ENCODE results near the gene MTHFD1L. TPM values are rescaled to one million over a fixed set of nuclear protein-coding genes. Genes with fewer than 3 reads are reported as not detected.

MTHFD1L gene
- total RNA-seq, 6 experiments from 2014 or later, result 67.5 to 88.7 (median 80.9) TPM

GRCh38 chr6:150991487-150991886 lies 126.0 kb downstream of the MTHFD1L start:
- no peaks in the 10 kb centered on the region; the same call in none of the 2 replicates for H3K27me3 Mint-ChIP-seq (ENCODE audit: insufficient read depth)
- peaks cover 11% of the 10 kb centered on the region; the same call in 1 of the 2 replicates for H3K4me1 Mint-ChIP-seq (ENCODE audit: low read depth)
- H3K36me3 Mint-ChIP-seq (ENCODE audit: low read depth), result peaks cover 28% of the 10 kb centered on the region
- no peak for DNase-seq
- H3K4me3 Mint-ChIP-seq, result no peak overlapping the region
- TF ChIP-seq CTCF (IDR thresholded peaks at IDR 0.05), result no peak
- H3K9me3 Mint-ChIP-seq, result no peaks in the 10 kb centered on the region
- H3K27ac Mint-ChIP-seq, result no peak overlapping the region

GRCh38 chr6:150992262-150992661 lies 126.8 kb downstream of the MTHFD1L start:
- Mint-ChIP-seq H3K27ac (no peak overlapping the region; the same call in 1 of the 2 replicates), H3K9me3 (no peaks in the 10 kb centered on the region), H3K27me3 (ENCODE audit: insufficient read depth) (peaks cover 1% of the 10 kb centered on the region), H3K4me3 (no peak overlapping the region), H3K4me1 (ENCODE audit: low read depth) (peaks cover 11% of the 10 kb centered on the region; the same call in 1 of the 2 replicates), H3K36me3 (ENCODE audit: low read depth) (peaks cover 30% of the 10 kb centered on the region)
- no peak for DNase-seq
- no peak for TF ChIP-seq CTCF (IDR thresholded peaks at IDR 0.05)

GRCh38 chr6:150992703-150993102 lies 127.2 kb downstream of the MTHFD1L start:
- DNase-seq, result no peak
- no peak overlapping the region for H3K27ac Mint-ChIP-seq
- no peaks in the 10 kb centered on the region for H3K9me3 Mint-ChIP-seq
- no peak overlapping the region for H3K4me3 Mint-ChIP-seq
- H3K36me3 Mint-ChIP-seq (ENCODE audit: low read depth), result peaks cover 30% of the 10 kb centered on the region
- H3K4me1 Mint-ChIP-seq (ENCODE audit: low read depth), result peaks cover 11% of the 10 kb centered on the region; the same call in 1 of the 2 replicates
- TF ChIP-seq CTCF (IDR thresholded peaks at IDR 0.05), result no peak
- H3K27me3 Mint-ChIP-seq (ENCODE audit: insufficient read depth), result peaks cover 1% of the 10 kb centered on the region

GRCh38 chr6:150993253-150993652 lies 127.8 kb downstream of the MTHFD1L start:
- Mint-ChIP-seq H3K4me3 (no peak overlapping the region), H3K27me3 (ENCODE audit: insufficient read depth) (peaks cover 1% of the 10 kb centered on the region), H3K4me1 (ENCODE audit: low read depth) (peaks cover 11% of the 10 kb centered on the region; the same call in 1 of the 2 replicates), H3K36me3 (ENCODE audit: low read depth) (peaks cover 30% of the 10 kb centered on the region), H3K9me3 (no peaks in the 10 kb centered on the region), H3K27ac (no peak overlapping the region)
- DNase-seq, result no peak
- TF ChIP-seq CTCF (IDR thresholded peaks at IDR 0.05), result no peak

GRCh38 chr6:150994026-150994425 lies 128.5 kb downstream of the MTHFD1L start:
- H3K27me3 Mint-ChIP-seq (ENCODE audit: insufficient read depth), result peaks cover 1% of the 10 kb centered on the region
- peaks cover 31% of the 10 kb centered on the region for H3K36me3 Mint-ChIP-seq (ENCODE audit: low read depth)
- H3K9me3 Mint-ChIP-seq, result no peaks in the 10 kb centered on the region
- H3K4me1 Mint-ChIP-seq (ENCODE audit: low read depth), result peaks cover 13% of the 10 kb centered on the region
- no peak for TF ChIP-seq CTCF (IDR thresholded peaks at IDR 0.05)
- no peak for DNase-seq
- no peak overlapping the region for H3K4me3 Mint-ChIP-seq
- H3K27ac Mint-ChIP-seq, result no peak overlapping the region

- Mint-ChIP-seq H3K27ac (no peak overlapping the region), H3K27me3 (ENCODE audit: insufficient read depth) (peaks cover 1% of the 10 kb centered on the region), H3K36me3 (ENCODE audit: low read depth) (peaks cover 34% of the 10 kb centered on the region), H3K4me1 (ENCODE audit: low read depth) (peaks cover 29% of the 10 kb centered on the region), H3K9me3 (no peaks in the 10 kb centered on the region), H3K4me3 (no peak overlapping the region)
- no peak for DNase-seq
- TF ChIP-seq CTCF (IDR thresholded peaks at IDR 0.05), result no peak
Observed at GRCh38 chr6:150996968-150997367, 131.5 kb downstream of the MTHFD1L start.
